ENCODE data around the gene SREBF2. TPM values are rescaled to one million over a fixed set of nuclear protein-coding genes. Genes with fewer than 3 reads are reported as not detected.

Gene SREBF2
- total RNA-seq, 4 donors from 2014 or later = 91.1 to 122 (median 96.2) TPM

DNA sequence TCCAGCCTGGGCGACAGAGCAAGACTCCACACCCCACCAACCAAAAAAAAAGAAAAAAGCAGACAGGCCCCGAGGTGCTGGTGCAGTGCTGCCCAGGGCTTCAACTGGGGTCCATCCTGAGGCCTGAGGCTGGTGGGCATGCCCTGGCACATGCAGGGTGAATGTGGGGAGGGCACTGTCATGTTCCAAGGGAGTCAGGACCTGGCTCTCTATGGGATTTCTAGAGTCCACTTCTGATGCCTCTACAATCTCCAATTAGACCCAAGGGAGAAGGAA, 103.9 kb downstream of the SREBF2 start:
- no peak for TF ChIP-seq POLR2A (IDR thresholded peaks at IDR 0.05)
- TF ChIP-seq, protein P1, sequence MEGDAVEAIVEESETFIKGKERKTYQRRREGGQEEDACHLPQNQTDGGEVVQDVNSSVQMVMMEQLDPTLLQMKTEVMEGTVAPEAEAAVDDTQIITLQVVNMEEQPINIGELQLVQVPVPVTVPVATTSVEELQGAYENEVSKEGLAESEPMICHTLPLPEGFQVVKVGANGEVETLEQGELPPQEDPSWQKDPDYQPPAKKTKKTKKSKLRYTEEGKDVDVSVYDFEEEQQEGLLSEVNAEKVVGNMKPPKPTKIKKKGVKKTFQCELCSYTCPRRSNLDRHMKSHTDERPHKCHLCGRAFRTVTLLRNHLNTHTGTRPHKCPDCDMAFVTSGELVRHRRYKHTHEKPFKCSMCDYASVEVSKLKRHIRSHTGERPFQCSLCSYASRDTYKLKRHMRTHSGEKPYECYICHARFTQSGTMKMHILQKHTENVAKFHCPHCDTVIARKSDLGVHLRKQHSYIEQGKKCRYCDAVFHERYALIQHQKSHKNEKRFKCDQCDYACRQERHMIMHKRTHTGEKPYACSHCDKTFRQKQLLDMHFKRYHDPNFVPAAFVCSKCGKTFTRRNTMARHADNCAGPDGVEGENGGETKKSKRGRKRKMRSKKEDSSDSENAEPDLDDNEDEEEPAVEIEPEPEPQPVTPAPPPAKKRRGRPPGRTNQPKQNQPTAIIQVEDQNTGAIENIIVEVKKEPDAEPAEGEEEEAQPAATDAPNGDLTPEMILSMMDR (IDR thresholded peaks at IDR 0.05) = no peak
- no peak for DNase-seq (ENCODE audit: low spot score in 2 of 2)
- no peak overlapping the region for H3K4me3 ChIP-seq (ENCODE audit: low read depth, poor library complexity, severe bottlenecking)
- intact Hi-C loops (cut with DNase I; ENCODE audit: low total_unique reads) = no loop called here
- 91 to 94% methylated on average over 2 of the region's 2 CpGs for WGBS, 2 donors

DNA sequence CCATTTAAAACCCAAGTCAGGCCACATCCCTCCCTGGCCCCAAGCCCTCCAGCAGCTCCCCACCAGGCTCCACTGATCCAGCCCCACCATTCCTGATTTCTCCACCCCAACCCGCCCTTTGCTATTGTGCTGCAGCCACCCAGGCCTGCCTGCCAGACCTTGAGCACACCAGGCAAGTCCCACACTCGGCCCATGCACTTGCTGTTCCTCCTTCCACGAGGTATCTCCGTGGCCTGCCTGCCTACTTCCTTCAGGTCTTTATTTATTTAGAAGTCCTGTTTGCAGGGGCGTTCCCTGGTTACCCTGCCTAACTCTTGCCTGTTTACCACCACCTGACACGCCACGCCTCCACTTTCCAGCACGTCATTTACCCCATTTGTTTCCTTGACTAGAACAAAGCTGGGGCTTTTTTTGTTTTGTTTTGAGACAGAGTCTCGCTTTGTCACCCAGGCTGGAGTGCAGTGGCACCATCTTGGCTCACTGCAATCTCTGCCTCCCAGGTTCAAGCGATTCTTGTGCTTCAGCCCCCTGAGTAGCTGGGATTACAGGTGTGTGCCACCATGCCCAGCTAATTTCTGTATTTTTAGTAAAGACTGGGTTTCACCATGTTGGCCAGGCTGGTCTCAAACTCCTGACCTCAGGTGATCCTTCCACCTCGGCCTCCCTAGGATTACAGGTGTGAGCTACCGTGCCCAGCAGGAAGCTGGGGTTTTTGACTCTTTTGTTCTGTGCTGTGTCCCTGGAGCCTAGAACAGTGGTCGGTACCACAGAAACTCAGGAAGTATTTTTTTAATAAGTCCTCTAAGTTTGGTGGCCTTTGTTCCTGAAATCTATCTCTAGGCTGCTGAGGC, 107.3 kb downstream of the SREBF2 start:
- no peak for TF ChIP-seq POLR2A (IDR thresholded peaks at IDR 0.05)
- TF ChIP-seq, protein P1 (IDR thresholded peaks at IDR 0.05) = no peak
- intact Hi-C loops (cut with DNase I; ENCODE audit: low total_unique reads) = loop anchor here (10.0 kb wide), 2 partner anchors 115 to 245 kb away; partner anchors contain the start of gene MEI1
- WGBS, 2 donors = 70 to 79% methylated on average over 13 of the region's 13 CpGs
- DNase-seq (ENCODE audit: low spot score in 2 of 2) = peak; percentile 62 to 90
- no peak overlapping the region for H3K4me3 ChIP-seq (ENCODE audit: low read depth, poor library complexity, severe bottlenecking)

DNA sequence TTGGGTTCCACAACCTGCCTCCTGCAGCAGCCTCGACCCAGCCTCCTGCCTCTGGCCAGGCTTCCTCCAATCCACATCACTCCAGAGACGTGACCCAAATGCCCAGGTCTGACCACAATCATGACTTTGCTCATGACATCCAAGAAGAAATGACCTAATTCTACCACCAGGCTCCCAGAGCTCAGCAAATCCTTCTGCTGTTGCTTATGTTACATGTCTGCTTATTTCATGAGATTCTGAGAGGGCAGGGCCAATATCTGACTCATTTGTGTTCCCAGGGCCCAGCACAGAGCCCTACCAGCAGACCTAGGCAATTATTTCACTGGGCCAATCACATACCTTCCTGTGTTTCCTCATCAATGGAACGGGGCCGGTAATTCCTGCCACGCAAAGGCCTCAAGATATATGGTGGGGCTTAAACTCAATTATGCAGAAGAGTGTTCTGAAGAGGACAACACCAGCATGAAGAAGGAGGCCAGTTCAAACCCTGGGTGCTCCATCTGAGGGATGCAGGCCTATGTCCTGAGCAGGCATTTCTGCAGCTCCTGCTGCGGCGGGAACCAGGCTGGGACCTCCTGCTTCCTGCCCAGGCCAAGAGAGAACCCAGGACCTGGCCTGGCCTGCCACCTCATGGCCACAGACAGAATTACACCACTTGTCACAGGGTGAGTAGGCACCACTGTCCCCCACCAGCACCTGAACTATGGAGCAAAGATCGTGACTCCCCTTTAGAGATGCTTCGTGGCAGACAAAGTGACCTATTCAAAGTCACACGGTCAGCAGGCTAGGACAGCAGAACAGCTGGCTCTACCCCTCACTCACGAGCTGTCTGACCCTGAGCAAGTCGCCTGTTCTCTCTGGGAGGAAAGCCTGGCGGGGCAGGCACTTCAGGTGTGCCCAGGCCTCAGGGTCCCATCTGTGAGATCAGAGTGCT, 108.2 kb downstream of the SREBF2 start:
- DNase-seq (ENCODE audit: low spot score in 2 of 2) = peak; percentile 81 to 97
- intact Hi-C loops (cut with DNase I; ENCODE audit: low total_unique reads) = loop anchor here (10.0 kb wide), 2 partner anchors 116 to 246 kb away; partner anchors contain the start of gene MEI1
- no peak overlapping the region for H3K4me3 ChIP-seq (ENCODE audit: low read depth, poor library complexity, severe bottlenecking)
- TF ChIP-seq, protein P1 (IDR thresholded peaks at IDR 0.05) = peak in 1 of 3 donors; percentile 94
- no peak for TF ChIP-seq POLR2A (IDR thresholded peaks at IDR 0.05)
- WGBS, 2 donors = 30 to 51% methylated on average over 9 to 13 of the region's 13 CpGs

DNA sequence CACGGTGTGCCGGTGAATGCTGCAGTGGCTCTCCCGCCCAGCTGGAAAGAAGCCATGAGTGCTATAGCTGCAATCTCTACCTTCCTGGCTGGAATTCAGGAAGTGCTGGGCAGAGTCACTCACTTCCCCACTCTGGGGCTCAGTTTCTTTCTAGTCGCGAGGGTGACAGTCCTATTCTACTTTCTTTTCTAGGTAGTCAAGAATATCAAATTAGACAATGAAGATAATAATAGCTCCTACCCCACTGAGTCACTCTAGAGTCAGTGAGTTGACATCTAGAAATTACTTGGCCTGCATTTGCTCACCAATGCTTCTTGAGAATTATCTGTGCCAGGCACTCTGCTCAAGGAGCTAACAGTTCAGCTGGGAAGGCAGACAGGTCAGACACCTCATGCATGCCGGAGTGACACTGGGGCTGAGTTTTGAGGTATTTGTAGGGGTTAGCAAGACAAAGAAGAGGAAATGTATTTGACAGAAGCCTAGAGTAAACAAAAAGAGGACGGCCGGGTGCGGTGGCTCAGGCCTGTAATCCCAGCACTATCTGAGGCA, 110.8 kb downstream of the SREBF2 start:
- no peak for DNase-seq (ENCODE audit: low spot score in 2 of 2)
- intact Hi-C loops (cut with DNase I; ENCODE audit: low total_unique reads) = loop anchor here (10.0 kb wide), 2 partner anchors 119 to 249 kb away; partner anchors contain the start of gene MEI1
- H3K4me3 ChIP-seq (ENCODE audit: low read depth, poor library complexity, severe bottlenecking) = no peak overlapping the region
- 66 to 67% methylated on average over 9 of the region's 9 CpGs for WGBS, 2 donors
- TF ChIP-seq, protein P1 (IDR thresholded peaks at IDR 0.05) = no peak
- no peak for TF ChIP-seq POLR2A (IDR thresholded peaks at IDR 0.05)

DNA sequence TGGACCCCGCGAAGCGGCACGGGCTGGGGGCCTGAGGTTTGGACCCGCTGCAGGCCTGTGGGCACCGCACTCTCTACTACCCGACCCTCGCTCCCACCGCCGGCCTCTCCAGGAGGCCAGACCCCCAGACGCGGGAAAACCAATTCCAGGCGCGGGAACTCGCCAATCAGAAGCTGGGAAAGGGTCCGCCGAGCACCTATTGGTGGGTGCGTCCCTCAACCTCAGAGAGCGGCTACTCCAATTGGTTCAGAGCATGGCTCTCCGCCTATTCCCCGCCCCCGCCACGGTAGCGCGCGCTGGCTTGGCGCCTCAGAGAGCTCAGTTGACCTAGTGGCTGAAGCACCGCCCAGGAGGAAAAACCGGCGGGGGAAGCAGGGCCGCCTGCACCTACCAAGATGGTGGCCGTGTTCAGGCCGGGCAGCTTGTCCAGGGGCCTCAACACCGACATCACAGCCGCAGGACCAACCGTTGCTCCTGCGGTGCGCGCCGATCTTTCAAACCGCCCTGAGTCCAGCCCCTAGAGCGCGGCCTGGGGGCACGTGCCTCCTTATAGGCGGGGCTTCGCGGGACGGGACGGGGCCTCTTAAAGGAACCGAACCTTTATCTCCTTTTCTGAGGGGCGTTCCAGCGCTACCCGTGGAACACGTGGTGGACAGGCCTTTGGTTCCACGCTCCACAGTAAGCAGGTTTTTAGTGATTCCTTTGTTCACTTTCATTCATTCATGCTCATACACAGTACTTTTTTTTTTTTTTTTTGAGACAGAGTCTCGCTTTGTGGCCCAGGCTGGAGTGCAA, 113.9 kb downstream of the SREBF2 start, which contains the start of gene CENPM:
TSS of gene CENPM (minus strand) at position 524 of the 795 bp plus-strand sequence. CDS start at position 448, 76 bp downstream.
- peak within 1 kb of the TSS; percentile 40 for H3K4me3 ChIP-seq (ENCODE audit: low read depth, poor library complexity, severe bottlenecking)
- DNase-seq (ENCODE audit: low spot score in 2 of 2) = peak; percentile 92 to 97
- WGBS, 2 donors = 2 to 6% methylated on average over 14 to 28 of the region's 56 CpGs
- TF ChIP-seq, protein P1 (IDR thresholded peaks at IDR 0.05) = no peak
- TF ChIP-seq POLR2A (IDR thresholded peaks at IDR 0.05) = no peak
- intact Hi-C loops (cut with DNase I; ENCODE audit: low total_unique reads) = loop anchor here (10.0 kb wide), 2 partner anchors 122 to 252 kb away; partner anchors contain the start of gene MEI1

All from lower leg skin (tissue), 4 donors.